ENCODE data around the gene CRADD. TPM values are rescaled to one million over a fixed set of nuclear protein-coding genes. Genes with fewer than 3 reads are reported as not detected.
"Not testable (repeated sequence)": the region's sequence is repeated elsewhere in the genome, so short reads cannot be mapped to it uniquely, and the experiment has no call there.

The CRADD gene
- total RNA-seq, 1 experiment from 2014 or later, result 27.9 TPM

DNA sequence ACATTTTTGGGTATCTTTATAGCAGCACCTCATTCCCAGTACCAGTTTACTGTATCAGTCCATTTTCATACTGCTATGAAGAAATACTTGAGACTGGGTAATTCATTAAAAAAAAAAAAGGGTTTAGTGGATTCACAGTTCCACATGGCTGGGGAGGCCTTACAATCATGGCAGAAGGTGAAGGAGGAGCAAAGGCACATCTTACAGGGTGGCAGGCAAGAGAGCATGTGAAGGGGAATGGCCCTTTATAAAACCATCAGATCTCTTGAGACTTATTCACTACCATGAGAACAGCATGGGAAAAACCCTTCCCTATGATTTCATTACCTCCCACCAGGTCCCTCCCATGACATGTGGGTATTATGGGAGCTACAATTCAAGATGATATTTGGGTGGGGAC is 77.7 kb downstream of the CRADD start:
- H3K4me3 ChIP-seq, H3K36me3 ChIP-seq, DNase-seq, H3K27me3 ChIP-seq: not testable (repeated sequence)
- peaks cover 11% of the 10 kb centered on the region for H3K9me3 ChIP-seq

DNA sequence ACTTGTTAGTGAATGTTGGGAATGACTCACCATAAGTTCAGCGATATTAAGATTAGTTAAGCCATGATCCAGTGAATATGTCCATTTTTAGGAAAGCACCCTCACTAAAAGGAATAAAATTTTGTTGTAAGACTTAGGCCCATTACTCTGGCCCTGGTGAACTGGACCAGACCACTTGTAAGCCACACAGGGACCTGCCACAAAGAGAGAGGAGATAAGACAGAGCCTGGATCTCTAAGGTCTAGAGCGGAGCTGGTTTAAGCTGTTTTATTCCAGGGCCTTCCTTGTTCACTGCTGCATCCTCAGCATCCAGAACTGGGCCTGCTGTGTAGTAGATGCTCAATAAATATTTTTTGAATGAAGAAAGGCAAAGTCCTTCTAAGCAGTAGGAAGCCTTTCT is 79.1 kb downstream of the CRADD start:
- 0 out of 2 replicates have a peak, but pooled peaks cover 3% of the 10 kb centered on the region for H3K36me3 ChIP-seq
- no peak for DNase-seq
- H3K4me3 ChIP-seq, result no peak overlapping the region
- no peaks in the 10 kb centered on the region for H3K27me3 ChIP-seq
- peaks cover 11% of the 10 kb centered on the region for H3K9me3 ChIP-seq

DNA sequence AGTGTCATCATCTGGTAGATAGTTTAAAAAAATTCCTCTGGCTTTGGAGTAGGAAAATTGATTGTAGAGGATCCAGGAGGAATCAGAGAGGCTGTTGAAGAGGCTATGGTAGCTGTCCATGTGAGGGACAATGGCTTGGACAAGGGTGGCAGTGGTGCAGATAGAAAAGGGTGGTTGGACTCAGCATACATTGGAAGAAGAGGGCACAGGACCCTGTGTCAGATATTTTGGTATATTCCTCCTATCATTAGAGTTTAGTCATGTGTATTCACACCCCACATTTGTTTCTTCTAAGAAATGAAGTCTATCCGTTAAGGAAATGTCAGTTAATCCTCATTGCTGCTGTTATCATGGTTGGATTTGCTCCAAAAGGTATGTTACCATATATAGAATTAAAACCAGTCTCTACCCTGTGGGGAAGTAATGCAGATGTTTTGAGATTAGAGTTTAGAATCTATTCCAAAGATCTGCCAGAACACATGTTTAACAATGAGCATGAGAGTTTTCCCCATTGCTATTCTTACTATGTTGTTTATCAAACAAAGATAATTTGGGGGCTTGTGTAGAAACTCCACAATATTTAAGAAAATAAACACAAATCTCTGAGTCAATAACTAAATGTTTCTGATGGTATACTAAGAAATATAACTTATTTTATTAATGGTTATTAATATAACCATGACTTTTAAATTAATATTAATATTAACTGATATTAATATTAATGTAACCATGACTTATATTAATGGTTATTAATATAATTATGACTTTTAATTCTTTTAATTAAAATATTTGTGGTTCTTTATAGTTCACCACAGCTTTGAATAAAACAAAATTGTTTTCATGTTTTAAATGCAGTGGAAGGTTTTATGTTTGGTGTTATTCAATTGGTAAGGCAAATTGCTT is 80.9 kb downstream of the CRADD start:
- H3K27me3 ChIP-seq, result no peaks in the 10 kb centered on the region
- no peaks in the 10 kb centered on the region for H3K36me3 ChIP-seq
- no peak for DNase-seq
- H3K9me3 ChIP-seq, result peaks cover 11% of the 10 kb centered on the region
- no peak overlapping the region for H3K4me3 ChIP-seq

DNA sequence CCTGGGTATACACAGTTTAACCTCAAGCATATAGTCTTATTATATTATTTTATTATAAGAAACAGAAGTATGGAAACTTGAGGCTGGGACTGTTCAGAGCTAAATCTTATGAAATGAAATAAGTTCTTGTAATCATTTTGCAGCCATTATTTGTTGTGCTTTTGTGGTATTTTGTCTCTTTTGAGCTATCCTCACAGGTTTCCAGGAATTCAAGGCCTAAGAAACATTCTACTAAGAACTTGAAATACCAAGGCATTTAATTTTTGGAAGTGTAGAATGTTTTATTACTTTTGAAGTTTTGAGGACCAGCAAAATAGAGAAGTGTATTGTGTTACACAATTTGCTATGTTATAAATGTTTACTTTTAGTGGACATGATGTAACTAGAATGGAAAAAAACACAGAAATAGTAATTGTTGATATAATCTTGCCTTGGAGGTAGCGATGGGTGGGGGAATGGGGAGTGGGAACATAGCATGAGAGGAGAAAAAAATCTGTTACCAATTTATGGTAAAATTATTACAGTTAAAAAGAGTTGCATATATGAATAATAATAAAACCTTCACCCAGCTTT is 81.7 kb downstream of the CRADD start:
- H3K9me3 ChIP-seq, result peaks cover 4% of the 10 kb centered on the region
- no peaks in the 10 kb centered on the region for H3K27me3 ChIP-seq
- H3K4me3 ChIP-seq, result no peak overlapping the region
- no peak for DNase-seq
- no peaks in the 10 kb centered on the region for H3K36me3 ChIP-seq

DNA sequence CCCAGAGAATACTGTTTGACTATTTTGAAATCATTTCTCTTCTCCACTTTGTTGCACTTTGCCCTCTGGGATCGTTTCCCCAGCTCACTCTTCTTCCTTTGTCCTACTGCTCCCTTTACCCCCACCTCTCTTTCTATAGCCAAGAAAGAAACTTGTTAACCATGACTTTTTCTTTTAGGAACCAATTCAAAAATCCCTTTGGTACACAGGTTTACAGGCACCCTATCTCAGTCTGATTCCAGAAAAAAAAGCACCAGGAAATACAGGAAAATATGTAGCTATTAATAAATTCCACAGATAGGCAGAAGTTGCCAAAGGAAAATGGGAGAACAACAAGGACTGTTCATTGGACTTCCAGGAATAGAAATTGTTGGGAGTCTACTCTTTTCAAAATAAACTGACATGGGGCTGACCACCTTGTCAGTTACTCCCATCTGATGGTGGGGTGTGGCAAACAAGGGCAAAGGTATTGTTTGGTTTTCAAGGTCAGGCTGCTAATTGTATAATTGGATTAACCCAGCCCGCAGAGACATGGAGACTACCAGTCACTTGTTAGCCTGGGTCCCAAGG is 82.4 kb downstream of the CRADD start:
- Histone ChIP-seq H3K9me3 (no peaks in the 10 kb centered on the region; the same call in 1 of the 2 replicates), H3K27me3 (no peaks in the 10 kb centered on the region), H3K36me3 (no peaks in the 10 kb centered on the region), H3K4me3 (no peak overlapping the region)
- DNase-seq, result no peak

DNA sequence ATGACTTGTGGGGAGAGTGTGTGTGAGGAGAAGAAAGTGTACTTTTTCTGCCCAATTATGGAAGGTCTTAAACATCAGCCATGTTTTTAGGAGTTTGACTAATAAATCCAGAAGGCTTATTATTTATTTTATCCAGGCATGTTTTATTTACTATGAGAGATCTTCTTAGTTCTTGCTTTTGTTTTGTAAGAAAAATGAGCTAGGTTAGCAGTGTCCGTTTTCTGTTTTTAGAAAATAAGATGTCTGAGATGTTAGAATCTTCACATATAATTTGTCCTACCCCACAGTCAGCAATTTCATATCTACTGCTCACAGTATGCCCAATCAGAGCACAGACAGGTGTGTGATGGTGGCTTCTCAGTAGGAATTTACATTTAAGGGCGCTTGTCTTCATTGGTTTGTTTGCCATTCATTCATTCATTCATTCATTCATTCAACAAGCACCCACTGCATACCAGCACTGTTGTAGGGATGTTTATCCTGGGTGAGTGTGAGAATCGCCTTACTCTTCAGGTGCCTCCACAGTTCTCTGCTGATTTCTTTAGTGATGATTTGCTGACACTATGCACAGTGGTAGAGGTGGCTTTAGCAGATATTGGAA is 83.2 kb downstream of the CRADD start:
- Histone ChIP-seq H3K9me3 (no peaks in the 10 kb centered on the region), H3K36me3 (no peaks in the 10 kb centered on the region), H3K27me3 (no peaks in the 10 kb centered on the region), H3K4me3 (no peak overlapping the region)
- no peak for DNase-seq

DNA sequence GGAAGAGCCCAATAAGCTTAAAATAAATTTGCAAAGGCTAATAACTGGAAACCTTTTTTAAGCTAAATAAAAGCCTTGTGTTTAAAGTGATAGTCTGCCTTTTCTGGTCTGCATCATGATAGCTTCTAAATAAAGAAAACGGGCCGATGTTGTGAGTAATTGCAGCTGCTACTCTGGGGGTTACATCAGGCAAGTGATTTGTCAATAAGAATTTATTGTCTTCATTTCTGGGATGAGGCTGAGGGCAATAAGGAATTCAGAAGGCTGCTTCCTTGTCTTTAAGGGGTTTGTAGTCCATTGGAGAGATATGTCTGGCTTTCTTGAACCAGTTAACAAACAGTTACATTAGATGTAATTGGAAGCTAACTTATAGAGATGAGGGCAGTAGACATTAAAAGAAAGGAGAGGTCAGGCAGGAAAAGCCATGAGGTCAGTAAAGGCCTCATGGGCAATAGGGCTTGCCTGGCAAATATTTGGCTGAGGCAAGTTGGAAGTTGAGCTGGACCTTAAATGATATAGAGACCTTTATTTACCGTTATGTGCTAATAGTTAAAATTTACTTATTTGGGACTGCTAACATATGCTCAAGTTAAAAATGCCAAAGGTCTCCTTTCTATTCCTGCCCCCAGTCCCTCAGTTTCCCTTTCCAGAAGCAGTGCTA is 85.0 kb downstream of the CRADD start:
- Histone ChIP-seq H3K9me3 (no peaks in the 10 kb centered on the region), H3K4me3 (no peak overlapping the region), H3K36me3 (no peaks in the 10 kb centered on the region), H3K27me3 (no peaks in the 10 kb centered on the region)
- DNase-seq, result no peak

DNA sequence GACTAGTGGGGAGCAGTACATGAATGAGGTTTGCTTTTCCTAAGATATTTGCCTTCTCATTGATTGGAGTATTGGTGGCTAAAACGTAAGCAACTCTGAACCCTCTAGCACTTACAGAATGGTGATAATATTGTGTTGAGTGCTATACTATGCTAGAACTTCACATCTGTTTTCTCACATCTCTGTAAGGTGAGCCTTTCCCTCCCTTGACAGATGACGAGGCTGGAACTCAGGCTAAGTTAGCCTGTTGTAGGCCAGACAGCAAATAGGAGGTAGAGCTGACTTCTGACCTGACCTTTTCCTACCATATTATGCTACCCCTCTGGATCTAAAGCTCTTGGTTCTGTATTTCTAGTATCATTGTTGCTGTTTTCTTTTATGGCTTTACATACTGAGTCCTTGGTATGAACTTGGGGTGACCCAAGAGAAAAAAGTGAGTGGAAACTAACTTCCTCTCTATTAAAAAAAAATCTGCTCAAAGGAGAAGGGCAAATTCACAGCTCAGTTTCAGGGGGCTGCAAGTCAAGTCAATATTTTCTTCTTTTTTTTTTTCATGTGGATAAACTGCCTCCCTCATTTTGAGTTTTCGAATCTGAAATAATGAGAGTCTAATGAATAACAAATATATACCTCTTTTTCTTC is 85.9 kb downstream of the CRADD start:
- no peak for DNase-seq
- H3K4me3 ChIP-seq, result no peak overlapping the region
- H3K27me3 ChIP-seq, result no peaks in the 10 kb centered on the region
- H3K9me3 ChIP-seq, result no peaks in the 10 kb centered on the region
- no peaks in the 10 kb centered on the region for H3K36me3 ChIP-seq

DNA sequence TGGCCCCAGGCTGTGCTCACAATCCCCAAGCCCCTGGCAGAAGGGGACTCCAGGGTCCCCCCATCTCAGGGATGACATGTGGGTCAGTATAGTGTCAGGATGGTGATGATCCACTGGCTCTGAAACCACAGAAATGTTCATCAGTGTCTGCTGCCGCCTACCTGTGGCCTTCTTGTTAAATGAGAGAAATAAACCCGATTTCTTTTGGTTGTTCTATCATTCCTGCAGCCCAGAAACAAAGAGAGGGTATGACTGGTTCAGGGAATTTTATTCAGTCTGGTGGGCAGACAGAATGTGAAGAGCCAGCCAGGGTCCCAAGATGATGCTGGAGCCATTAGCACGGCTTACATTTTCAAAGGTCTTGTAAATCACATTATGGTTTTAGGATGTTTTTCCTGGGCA is 86.6 kb downstream of the CRADD start:
- Histone ChIP-seq H3K27me3 (no peaks in the 10 kb centered on the region), H3K36me3 (no peaks in the 10 kb centered on the region), H3K9me3 (no peaks in the 10 kb centered on the region), H3K4me3 (no peak overlapping the region)
- DNase-seq, result no peak

DNA sequence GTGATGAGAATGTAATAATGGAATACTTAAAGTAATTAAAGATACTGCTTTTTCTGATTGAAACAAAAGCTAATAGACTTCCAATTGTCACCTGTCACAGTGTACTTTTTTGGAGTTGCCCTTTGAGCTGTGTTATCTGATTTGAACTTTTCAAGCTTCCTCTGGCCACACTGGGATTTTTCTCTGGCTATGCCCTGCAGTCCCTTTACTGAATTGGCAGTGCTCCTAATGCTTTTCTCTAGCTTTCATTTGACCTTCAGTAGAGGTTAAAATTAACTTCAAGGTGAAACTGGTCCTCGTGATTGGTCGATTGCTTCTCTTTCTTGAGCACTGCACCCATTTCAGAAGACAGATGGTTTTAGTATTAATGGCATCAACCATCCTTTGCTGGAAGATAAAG is 89.2 kb downstream of the CRADD start:
- no peaks in the 10 kb centered on the region for H3K9me3 ChIP-seq
- H3K36me3 ChIP-seq, result no peaks in the 10 kb centered on the region

DNA sequence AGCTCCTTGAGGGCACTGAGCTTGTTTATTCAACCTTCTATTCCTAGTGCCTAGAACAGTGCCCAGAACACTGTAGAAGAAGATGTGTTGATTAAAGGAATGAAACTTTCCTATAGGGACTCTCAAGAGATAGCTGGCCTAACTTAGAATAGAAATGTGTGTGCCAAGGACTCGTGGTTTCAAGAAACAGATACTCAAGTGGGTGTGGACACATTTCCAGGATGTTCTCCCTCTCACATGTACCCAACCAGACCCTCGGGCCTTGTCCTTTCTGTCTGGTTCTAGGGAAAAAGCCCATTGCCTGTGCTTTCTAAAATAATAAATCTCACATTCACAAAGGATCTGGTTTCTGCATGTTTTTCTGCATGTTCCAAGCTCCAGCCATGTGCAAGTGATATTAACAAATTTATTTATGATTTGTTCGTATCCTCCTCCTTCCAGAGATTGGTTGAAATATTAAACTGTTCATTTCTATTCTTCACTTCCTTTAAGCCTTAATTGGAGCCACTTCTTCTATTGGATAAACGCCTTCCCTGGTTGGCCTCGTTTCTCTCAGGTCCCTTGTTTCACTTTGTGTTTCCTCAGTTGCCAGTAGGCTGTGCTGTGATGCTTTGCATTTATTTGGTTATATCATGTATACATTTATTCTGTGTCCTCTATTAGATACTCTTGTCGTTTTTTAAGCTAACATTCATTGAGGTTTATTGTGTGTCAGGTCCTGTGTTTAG is 89.8 kb downstream of the CRADD start:
- no peaks in the 10 kb centered on the region for H3K9me3 ChIP-seq
- no peaks in the 10 kb centered on the region for H3K27me3 ChIP-seq
- peak; percentile 30 for DNase-seq

More for the DNA sequence above, 89.2 kb downstream of the CRADD start:
- Histone ChIP-seq H3K4me3 (no peak overlapping the region), H3K27me3 (no peaks in the 10 kb centered on the region)
- DNase-seq, result no peak

DNA sequence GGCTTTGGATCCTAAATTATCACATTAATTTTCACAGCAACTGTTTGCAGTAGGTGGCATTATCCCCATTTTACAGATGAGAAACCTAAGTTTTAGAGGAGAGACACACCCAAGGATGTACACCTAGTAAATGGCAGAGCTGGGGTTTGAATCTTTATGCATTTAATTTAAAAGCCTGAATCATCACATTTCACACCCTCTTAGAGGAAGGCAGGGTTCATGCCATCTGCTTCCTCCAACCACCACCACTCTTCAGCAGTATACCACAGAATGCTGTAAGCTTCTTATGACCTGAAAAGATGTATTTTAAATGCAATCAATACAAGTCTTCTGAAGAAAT is 90.3 kb downstream of the CRADD start:
- Histone ChIP-seq H3K4me3 (no peak overlapping the region), H3K9me3 (no peaks in the 10 kb centered on the region), H3K27me3 (no peaks in the 10 kb centered on the region), H3K36me3 (no peaks in the 10 kb centered on the region)
- DNase-seq, result no peak

More for the DNA sequence above, 89.8 kb downstream of the CRADD start:
- Histone ChIP-seq H3K4me3 (no peak overlapping the region), H3K36me3 (no peaks in the 10 kb centered on the region)

DNA sequence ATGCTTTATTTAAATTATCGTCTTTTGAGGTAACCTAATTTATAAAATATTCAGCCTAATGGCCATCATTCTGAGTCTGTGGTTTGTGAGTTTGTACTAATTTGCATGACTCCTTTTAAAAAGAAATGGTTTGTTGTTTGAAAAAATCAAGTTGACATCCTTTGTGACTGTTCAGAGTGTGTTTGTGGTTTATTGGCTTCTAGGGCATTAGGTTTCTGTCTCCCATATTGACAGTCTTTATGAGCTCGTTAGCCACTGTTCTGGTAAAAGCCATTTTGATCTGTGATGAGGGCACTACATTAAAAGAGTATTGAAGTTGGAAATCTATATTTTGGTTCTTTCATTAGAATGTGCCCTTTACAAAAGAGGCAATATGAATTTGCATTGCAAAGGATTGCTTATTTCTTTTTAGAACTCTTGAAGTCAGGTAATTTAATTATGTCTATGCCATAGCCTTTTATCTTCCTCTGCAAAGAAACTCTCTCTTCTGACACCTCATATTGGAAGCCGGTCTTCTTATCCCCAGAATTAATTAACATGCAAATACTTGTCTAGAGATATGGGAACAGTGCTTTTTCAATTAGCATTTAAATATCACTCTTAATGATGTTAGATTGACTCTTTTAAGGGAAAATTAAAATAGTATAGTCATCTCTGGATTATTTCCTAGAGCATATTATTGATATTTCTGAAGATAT is 95.0 kb downstream of the CRADD start:
- no peak for DNase-seq
- Histone ChIP-seq H3K4me3 (no peak overlapping the region), H3K27me3 (no peaks in the 10 kb centered on the region)

DNA sequence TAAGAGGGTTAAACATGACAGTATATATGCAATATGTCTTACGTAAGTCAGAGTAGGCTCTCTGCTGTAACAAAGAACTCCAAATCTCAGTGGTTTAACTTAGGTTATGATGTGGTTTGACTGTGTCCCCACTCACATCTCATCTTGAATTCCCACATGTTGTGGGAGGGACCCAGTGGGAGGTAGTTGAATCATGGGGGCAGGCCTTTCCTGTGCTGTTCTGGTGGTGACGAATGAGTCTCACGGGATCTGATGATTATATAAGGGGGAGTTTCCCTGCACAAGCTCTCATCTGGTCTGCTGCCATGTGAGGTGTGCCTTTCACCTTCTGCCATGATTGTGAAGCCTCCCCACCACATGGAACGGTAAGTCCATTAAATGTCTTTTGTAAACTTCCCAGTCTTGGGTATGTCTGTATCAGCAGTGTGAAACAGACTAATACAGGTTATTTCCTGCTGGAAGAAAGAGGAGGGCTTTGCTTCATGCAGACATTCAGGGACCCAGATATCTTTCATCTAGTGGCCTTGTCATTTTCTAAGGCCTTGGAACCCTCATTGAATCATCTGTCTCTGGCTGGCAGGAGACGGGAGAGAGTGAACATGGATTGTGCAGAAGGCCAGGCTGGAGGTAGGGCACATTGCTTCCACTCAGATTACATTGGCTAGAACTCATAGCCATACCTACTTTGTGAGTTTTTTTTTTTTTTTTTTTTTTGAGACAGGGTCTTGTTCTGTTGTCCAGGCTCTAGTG is 96.1 kb downstream of the CRADD start:
- no peak for DNase-seq
- no peaks in the 10 kb centered on the region for H3K36me3 ChIP-seq
- no peaks in the 10 kb centered on the region for H3K9me3 ChIP-seq
- no peak overlapping the region for H3K4me3 ChIP-seq
- H3K27me3 ChIP-seq, result no peaks in the 10 kb centered on the region

More for the DNA sequence above, 95.0 kb downstream of the CRADD start:
- Histone ChIP-seq H3K36me3 (no peaks in the 10 kb centered on the region), H3K9me3 (no peaks in the 10 kb centered on the region)

DNA sequence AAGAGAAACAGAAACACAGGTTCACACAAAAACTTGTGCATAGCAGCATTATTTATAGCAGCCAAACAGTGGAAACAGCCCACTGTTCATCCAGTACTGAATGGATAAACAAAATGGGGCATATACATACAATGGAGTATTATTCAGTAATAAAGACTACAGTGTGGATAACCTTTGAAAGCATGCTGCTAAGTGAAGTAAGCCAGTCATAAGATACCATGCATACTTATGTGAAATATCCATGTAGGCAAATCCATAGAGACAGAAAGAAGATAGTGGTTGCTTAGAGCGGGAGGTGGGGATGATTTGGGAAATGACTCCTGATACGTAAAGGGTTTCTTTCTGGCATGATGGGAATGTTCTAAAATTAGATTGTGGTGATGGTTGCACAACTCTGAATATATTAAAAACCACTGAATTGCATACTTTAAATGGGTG is 99.4 kb downstream of the CRADD start:
- no peaks in the 10 kb centered on the region for H3K9me3 ChIP-seq

More for the DNA sequence above, 99.4 kb downstream of the CRADD start:
- no peaks in the 10 kb centered on the region for H3K36me3 ChIP-seq
- no peak overlapping the region for H3K4me3 ChIP-seq
- no peak for DNase-seq
- H3K27me3 ChIP-seq, result no peaks in the 10 kb centered on the region
